H1 (cell line): ENCODE data around the gene ZBTB22. TPM values are rescaled to one million over a fixed set of nuclear protein-coding genes. Genes with fewer than 3 reads are reported as not detected.

Experiments
- CTCF ChIA-PET: fragments of 300-600 bp; sonication (Branson Sonifier 250); formaldehyde crosslinking; loops from one replicate; lab custom pipeline; 2021; ENCODE audit not compliant: partially characterized antibody; lab: Charles Lee
- POLR2A ChIA-PET: fragments of 300-600 bp; sonication (Branson Sonifier 250); formaldehyde crosslinking; loops from one replicate; lab custom pipeline; 2021; ENCODE audit warnings: inconsistent platforms; ENCODE audit not compliant: partially characterized antibody; lab: Charles Lee
- DNase-seq, 2 experiments: peaks; one replicate each; pipeline versions ENCODE4 v3.0.0 to v3.0.0-alpha.2; 2010 to 2022; ENCODE audit warnings: low spot score in 2 of 2, low read depth in 1 of 2, mixed read lengths in 1 of 2
- FAIRE-seq: peaks from 2 replicates; lab custom pipeline; 2011; peaks lifted over from hg19 to GRCh38; lab: Jason Lieb, UNC
- H2AFZ ChIP-seq: 2 replicates; pipeline ENCODE4 v1.8.1; 2012; ENCODE audit warnings: low read length, inconsistent platforms
- H2AK5ac ChIP-seq: 2 replicates; pipeline ENCODE4 v1.6.1; 2013; ENCODE audit warnings: low read depth, low read length
- H2BK120ac ChIP-seq: replicated peaks from 2 replicates; pipeline ENCODE3; 2013; ENCODE audit warnings: low read depth, low read length, inconsistent platforms
- H2BK12ac ChIP-seq: 2 replicates; pipeline ENCODE4 v1.6.1; 2013; ENCODE audit warnings: low read depth, low read length
- H2BK15ac ChIP-seq: 2 replicates; pipeline ENCODE4 v1.6.1; 2013; ENCODE audit warnings: low read length
- H2BK20ac ChIP-seq: 2 replicates; pipeline ENCODE4 v1.6.1; 2013; ENCODE audit warnings: low read length
- H2BK5ac ChIP-seq: 2 replicates; pipeline ENCODE4 v1.6.1; 2013; ENCODE audit warnings: low read depth, low read length
- H3K14ac ChIP-seq: 2 replicates; pipeline ENCODE4 v1.6.1; 2013; ENCODE audit warnings: inconsistent platforms; ENCODE audit not compliant: insufficient read length
- H3K18ac ChIP-seq: 2 replicates; pipeline ENCODE4 v1.6.1; 2013; ENCODE audit warnings: low read length; ENCODE audit errors: extremely low read depth
- H3K23ac ChIP-seq: 2 replicates; pipeline ENCODE4 v1.6.1; 2013; ENCODE audit warnings: inconsistent platforms; ENCODE audit not compliant: insufficient read length
- H3K23me2 ChIP-seq: 2 replicates; pipeline ENCODE4 v1.6.1; 2013; ENCODE audit warnings: low read depth, low read length
- H3K27ac ChIP-seq: 2 replicates; pipeline ENCODE4 v1.6.1; 2011; ENCODE audit warnings: low read depth, low read length, inconsistent platforms
- H3K27me3 ChIP-seq, 4 experiments: replicated peaks in 1 of 4; 1 replicate in 1 of 4; 2 replicates in 3 of 4; pipeline versions ENCODE4 v1.6.1 to v1.8.1; 2011 to 2013; ENCODE audit warnings: low read length in 3 of 4, mild to moderate bottlenecking in 3 of 4, inconsistent platforms in 2 of 4, mixed read lengths in 2 of 4, moderate library complexity in 1 of 4; ENCODE audit not compliant: control insufficient read depth in 3 of 4, insufficient read depth in 3 of 4; ENCODE audit errors: extremely low read depth in 1 of 4
- H3K36me3 ChIP-seq, 4 experiments: 2 replicates each; pipeline versions ENCODE4 v1.6.1 to v1.8.1; 2011 to 2013; ENCODE audit warnings: mild to moderate bottlenecking in 4 of 4, low read length in 3 of 4, moderate library complexity in 2 of 4, control low read depth in 1 of 4, inconsistent platforms in 1 of 4; ENCODE audit not compliant: insufficient read depth in 4 of 4, control insufficient read depth in 2 of 4
- H3K4ac ChIP-seq: replicated peaks from 2 replicates; pipeline ENCODE3; 2013; ENCODE audit warnings: low read length, low read depth, mixed read lengths, inconsistent platforms; ENCODE audit not compliant: insufficient read length
- H3K4me1 ChIP-seq, 4 experiments: replicated peaks in 1 of 4; 1 replicate in 1 of 4; 2 replicates in 3 of 4; pipeline versions ENCODE4 v1.6.1 to v1.8.1; 2011 to 2013; ENCODE audit warnings: low read length in 3 of 4, inconsistent platforms in 2 of 4, mixed read lengths in 1 of 4; ENCODE audit not compliant: insufficient read depth in 4 of 4, control insufficient read depth in 3 of 4
- H3K4me2 ChIP-seq, 2 experiments: 2 replicates each; pipeline versions ENCODE4 v1.6.1 to v1.8.1; 2011 to 2013; ENCODE audit warnings: low read depth in 2 of 2, low read length in 2 of 2, control low read depth in 1 of 2, inconsistent platforms in 1 of 2, mild to moderate bottlenecking in 1 of 2; ENCODE audit not compliant: insufficient read depth in 1 of 2
- H3K4me3 ChIP-seq, 4 experiments: fragments of 200-600, 300-600 bp in 1 of 4; sonication (generic), shearing (Covaris generic), sonication (Bioruptor Twin) in 1 of 4; 2 replicates each; pipeline versions ENCODE4 v1.5.1 to v1.8.1; 2011 to 2016; ENCODE audit warnings: low read length in 4 of 4, low read depth in 3 of 4, control low read depth in 2 of 4, inconsistent platforms in 2 of 4, mild to moderate bottlenecking in 2 of 4, mixed read lengths in 1 of 4, moderate library complexity in 1 of 4; ENCODE audit not compliant: insufficient read depth in 2 of 4; ENCODE audit errors: extremely low read depth in 1 of 4
- H3K56ac ChIP-seq: replicated peaks from 2 replicates; pipeline ENCODE3; 2013; ENCODE audit warnings: low read depth, mild to moderate bottlenecking, mixed read lengths, low read length, inconsistent platforms; ENCODE audit not compliant: insufficient read length
- H3K79me1 ChIP-seq: 2 replicates; pipeline ENCODE4 v1.6.1; 2013; ENCODE audit warnings: low read depth, low read length, control low read depth
- H3K79me2 ChIP-seq, 2 experiments: 2 replicates each; pipeline versions ENCODE4 v1.6.1 to v1.8.1; 2012 to 2013; ENCODE audit warnings: low read length in 2 of 2, mild to moderate bottlenecking in 2 of 2, inconsistent platforms in 1 of 2; ENCODE audit not compliant: insufficient read depth in 2 of 2, control insufficient read depth in 1 of 2
- H3K9ac ChIP-seq, 4 experiments: replicated peaks in 1 of 4; 1 replicate in 1 of 4; 2 replicates in 3 of 4; pipeline versions ENCODE4 v1.6.1 to v1.8.1; 2011 to 2013; ENCODE audit warnings: low read depth in 3 of 4, low read length in 3 of 4, control low read depth in 2 of 4, mild to moderate bottlenecking in 2 of 4, moderate library complexity in 2 of 4, inconsistent platforms in 1 of 4; ENCODE audit errors: extremely low read depth in 1 of 4
- H3K9me3 ChIP-seq, 2 experiments: 2 replicates each; pipeline versions ENCODE4 v1.6.1 to v1.8.1; 2012 to 2013; ENCODE audit warnings: mild to moderate bottlenecking in 2 of 2, moderate library complexity in 2 of 2, control low read depth in 1 of 2, inconsistent platforms in 1 of 2, low read depth in 1 of 2, low read length in 1 of 2, mixed read lengths in 1 of 2; ENCODE audit not compliant: insufficient read depth in 2 of 2
- H4K20me1 ChIP-seq, 2 experiments: replicated peaks in 1 of 2; 2 replicates each; pipeline versions ENCODE3 to v1.8.1; 2011 to 2013; ENCODE audit warnings: inconsistent platforms in 2 of 2, low read length in 2 of 2, mild to moderate bottlenecking in 1 of 2; ENCODE audit not compliant: insufficient read depth in 2 of 2, control insufficient read depth in 1 of 2
- H4K5ac ChIP-seq: 2 replicates; pipeline ENCODE4 v1.6.1; 2013; ENCODE audit warnings: low read length, low read depth, mixed read lengths, inconsistent platforms; ENCODE audit not compliant: insufficient read length
- H4K8ac ChIP-seq: 2 replicates; pipeline ENCODE4 v1.8.0; 2013; ENCODE audit warnings: mild to moderate bottlenecking, moderate library complexity, low read length, inconsistent platforms; ENCODE audit not compliant: insufficient read depth; ENCODE audit errors: extremely low read depth
- H4K91ac ChIP-seq: replicated peaks from 2 replicates; pipeline ENCODE3; 2013; ENCODE audit warnings: low read length, mixed read lengths, inconsistent platforms; ENCODE audit not compliant: insufficient read length
- BRCA1 ChIP-seq: IDR thresholded peaks from 2 replicates; pipeline ENCODE4 v1.6.1; 2012; ENCODE audit warnings: low read depth, low read length, improper control_type of control experiment
- CEBPB ChIP-seq: IDR thresholded peaks from 2 replicates; pipeline ENCODE4 v1.6.1; 2012; ENCODE audit warnings: low read depth, low read length
- CTCF ChIP-seq, 3 experiments: IDR thresholded peaks; 1 replicate in 2 of 3; 2 replicates in 1 of 3; pipeline versions ENCODE4 v1.5.1 to v1.6.1; 2011; ENCODE audit warnings: low read length in 3 of 3, mild to moderate bottlenecking in 3 of 3, inconsistent platforms in 2 of 3, low read depth in 1 of 3, moderate library complexity in 1 of 3; ENCODE audit not compliant: insufficient read depth in 1 of 3; ENCODE audit errors: control extremely low read depth in 1 of 3
- EGR1 ChIP-seq: IDR thresholded peaks from 2 replicates; pipeline ENCODE4 v1.6.1; 2011; ENCODE audit warnings: low read depth, low read length, borderline replicate concordance
- EZH2 ChIP-seq: fragments of 200-600 bp; sonication (generic); IDR thresholded peaks from 2 replicates; pipeline ENCODE4 v1.7.1; 2012; ENCODE audit warnings: low read depth, mild to moderate bottlenecking, moderate library complexity, low read length, inconsistent platforms; ENCODE audit not compliant: severe bottlenecking
- JUND ChIP-seq: IDR thresholded peaks from 2 replicates; pipeline ENCODE4 v1.6.1; 2011; ENCODE audit warnings: mild to moderate bottlenecking, improper control_type of control experiment, low read length
- PHF8 ChIP-seq: fragments of 200-600 bp; sonication (generic); conservative IDR thresholded peaks from 2 replicates; pipeline ENCODE4 v1.7.1; 2012; ENCODE audit warnings: low read depth, mild to moderate bottlenecking, inconsistent platforms, low read length, moderate library complexity
- POU5F1 ChIP-seq: IDR thresholded peaks from 2 replicates; pipeline ENCODE4 v1.6.1; 2011; ENCODE audit warnings: low read depth, mild to moderate bottlenecking, low read length, moderate library complexity
- RNF2 ChIP-seq: fragments of 200-900, 300-1000 bp; sonication (generic); IDR thresholded peaks from 2 replicates; pipeline ENCODE4 v1.7.1; 2016; ENCODE audit warnings: borderline replicate concordance, low read depth, mild to moderate bottlenecking, antibody characterized with exemption, low read length; ENCODE audit not compliant: poor library complexity, severe bottlenecking; ENCODE audit errors: missing control alignments
- YY1 ChIP-seq: IDR thresholded peaks from 2 replicates; pipeline ENCODE4 v1.6.1; 2011; ENCODE audit warnings: low read depth, mild to moderate bottlenecking, low read length
- WGBS, 2 experiments: shearing (Covaris generic) in 1 of 2; methylation state at CpG; one replicate each; pipeline versions ENCODE4 v1.1.6 to v1.1.7; 2013 to 2015; ENCODE audit warnings: low lambda C conversion rate in 2 of 2, mixed read lengths in 2 of 2, inconsistent platforms in 1 of 2, low coverage in 1 of 2, missing lambda C conversion rate in 1 of 2; ENCODE audit not compliant: insufficient replicate concordance in 2 of 2, insufficient coverage in 1 of 2, insufficient read length in 1 of 2; ENCODE audit errors: extremely low coverage in 1 of 2, missing lambda C conversion rate in 1 of 2; 5-methylcytosine and 5-hydroxymethylcytosine counted together
- polyA plus RNA-seq, 7 experiments: library from polyadenylated mRNA; depleted of rRNA in 3 of 7; stranded (reverse) in 5 of 7; unstranded in 2 of 7; fragments of >200 nt in 5 of 7; fragments of 200-250 nt in 2 of 7; gene quantifications; 1 replicate in 5 of 7; 2 replicates in 1 of 7; 4 replicates in 1 of 7; pipeline versions ENCODE4 v1.2.1 to v1.2.3, GENCODE V29; 2011 to 2013; ENCODE audit warnings: missing spikeins in 2 of 7, mixed read lengths in 2 of 7
- total RNA-seq: library from RNA; stranded (reverse); fragmentation: NEBNext Ultra II Directional; extraction: Animal tissue kit (Norgen Biotek cat#: 25700); gene quantifications from 2 replicates; pipeline ENCODE4 v1.2.1, GENCODE V29; 2021

Gene ZBTB22
- total and polyA plus RNA-seq, 2 of the 8 experiments (the other 6 are each of a cell fraction or from before 2014, with no cell fraction given): 7.4 to 9.9 TPM

GRCh38 chr6:33335916-33336315 lies 18.4 kb upstream of the ZBTB22 start:
- ChIA-PET CTCF (interaction anchor here (0.6 to 4.4 kb wide), 3 partner anchors 9 to 134 kb away, joined by 3 to 22 read pairs (median 3); no protein-coding TSS in a partner anchor), POLR2A (interaction anchor here (0.6 to 0.9 kb wide), 2 partner anchors 24 to 91 kb away, joined by 3 read pairs; no protein-coding TSS in a partner anchor)
- no peak overlapping the region for H2BK12ac ChIP-seq
- TF ChIP-seq JUND (no peak), RNF2 (no peak), EZH2 (no peak), BRCA1 (no peak), PHF8 (no peak), CTCF (IDR thresholded peaks at IDR 0.05; ENCODE audit: control extremely low read depth in 1 of 3, insufficient read depth in 1 of 3, low read depth in 1 of 3, low read length in 3 of 3) (no peak), EGR1 (no peak), YY1 (no peak), CEBPB (no peak), POU5F1 (no peak)

More at GRCh38 chr6:33335916-33336315, 18.4 kb upstream of the ZBTB22 start:
- Histone ChIP-seq H3K4me3 (no peak overlapping the region), H3K4me2 (no peak overlapping the region), H2BK5ac (no peak overlapping the region), H3K56ac (no peak overlapping the region), H3K23ac (no peak overlapping the region), H2BK120ac (no peak overlapping the region), H2BK20ac (no peak overlapping the region), H4K20me1 (no peaks in the 10 kb centered on the region), H3K14ac (no peak overlapping the region), H3K4me1 (no peaks in the 10 kb centered on the region), H2AK5ac (no peak overlapping the region), H3K23me2 (no peaks in the 10 kb centered on the region), H3K79me2 (no peaks in the 10 kb centered on the region), H3K9me3 (no peaks in the 10 kb centered on the region), H2AFZ (no peak overlapping the region), H3K9ac (no peak overlapping the region), H3K18ac (no peak overlapping the region), H3K4ac (no peak overlapping the region), H3K27me3 (no peaks in the 10 kb centered on the region), H2BK15ac (no peak overlapping the region), H3K36me3 (no peaks in the 10 kb centered on the region), H3K27ac (no peak overlapping the region), H4K8ac (no peak overlapping the region), H3K79me1 (no peaks in the 10 kb centered on the region), H4K91ac (no peak overlapping the region), H4K5ac (no peak overlapping the region)
- FAIRE-seq: no peak
- whole genome bisulfite sequencing, 2 experiments: 100% methylated on average over 3 of the region's 4 CpGs; no CpG with 5 or more reads in 1 of the 2 experiments
- no peak for DNase-seq
